ENCODE results near the gene PTPRCAP. TPM values are rescaled to one million over a fixed set of nuclear protein-coding genes. Genes with fewer than 3 reads are reported as not detected.

Gene PTPRCAP
- total and polyA plus RNA-seq, 4 donors, result 2.9 to 6.2 (median 4.5) TPM

GRCh38 chr11:67395555-67396258 is 41.8 kb downstream of the PTPRCAP start:
- no peak for DNase-seq (ENCODE audit: low spot score)
- TF ChIP-seq ATF3 (IDR thresholded peaks at IDR 0.05) (no peak), HNF4G (IDR thresholded peaks at IDR 0.05) (no peak), JUND (IDR thresholded peaks at IDR 0.05) (no peak), FOXA1 (IDR thresholded peaks at IDR 0.05) (no peak), CTCF (IDR thresholded peaks at IDR 0.05; ENCODE audit: low read depth, low read length, missing input control) (no peak), YY1 (IDR thresholded peaks at IDR 0.05) (no peak), SP1 (IDR thresholded peaks at IDR 0.05) (no peak), HNF4A (conservative IDR thresholded peaks at IDR 0.05) (no peak), RXRA (IDR thresholded peaks at IDR 0.05) (no peak), TAF1 (conservative IDR thresholded peaks at IDR 0.05) (no peak), NR2F2 (IDR thresholded peaks at IDR 0.05) (no peak), RAD21 (IDR thresholded peaks at IDR 0.05) (no peak), REST (IDR thresholded peaks at IDR 0.05) (no peak), EGR1 (IDR thresholded peaks at IDR 0.05; ENCODE audit: low read depth in 2 of 2) (no peak), ZBTB33 (IDR thresholded peaks at IDR 0.05) (no peak)
- Histone ChIP-seq H3K27ac (ENCODE audit: low read depth in 1 of 2, low read length in 2 of 2) (no peak overlapping the region), H3K9me3 (ENCODE audit: control insufficient read depth in 4 of 4, low read length in 3 of 4) (no peaks in the 10 kb centered on the region), H3K9ac (ENCODE audit: low read depth in 1 of 2, low read length in 2 of 2) (no peak overlapping the region), H3K27me3 (ENCODE audit: control insufficient read depth in 4 of 4, insufficient read depth in 4 of 4, low read length in 3 of 4) (no peaks in the 10 kb centered on the region), H3K4me1 (ENCODE audit: control insufficient read depth in 4 of 4, insufficient read depth in 4 of 4, low read length in 3 of 4) (peaks cover 5 to 40% (median 22%) of the 10 kb centered on the region in 4 donors), H3K36me3 (ENCODE audit: control insufficient read depth in 4 of 4, insufficient read depth in 3 of 4, low read depth in 1 of 4, low read length in 3 of 4) (peaks cover 20 to 36% (median 22%) of the 10 kb centered on the region in 4 donors), H3K4me3 (ENCODE audit: low read depth in 1 of 3, low read length in 3 of 3) (no peak overlapping the region)
- 90% methylated on average over 19 of the region's 19 CpGs for WGBS

GRCh38 chr11:67393990-67394389 is 43.5 kb downstream of the PTPRCAP start:
- H3K4me1 ChIP-seq (ENCODE audit: control insufficient read depth in 4 of 4, insufficient read depth in 4 of 4, low read length in 3 of 4), result peaks cover 0 to 28% (median 16%) of the 10 kb centered on the region in 4 donors
- no peak overlapping the region for H3K27ac ChIP-seq (ENCODE audit: low read depth in 1 of 2, low read length in 2 of 2)
- no peak for DNase-seq (ENCODE audit: low spot score)
- H3K36me3 ChIP-seq (ENCODE audit: control insufficient read depth in 4 of 4, insufficient read depth in 3 of 4, low read depth in 1 of 4, low read length in 3 of 4), result peaks cover 17 to 31% (median 18%) of the 10 kb centered on the region in 4 donors
- no peak overlapping the region for H3K4me3 ChIP-seq (ENCODE audit: low read depth in 1 of 3, low read length in 3 of 3)
- 86% methylated on average over 5 of the region's 5 CpGs for WGBS
- H3K27me3 ChIP-seq (ENCODE audit: control insufficient read depth in 4 of 4, insufficient read depth in 4 of 4, low read length in 3 of 4), result no peaks in the 10 kb centered on the region
- no peak overlapping the region for H3K9ac ChIP-seq (ENCODE audit: low read depth in 1 of 2, low read length in 2 of 2)
- TF ChIP-seq YY1 (IDR thresholded peaks at IDR 0.05) (no peak), TAF1 (conservative IDR thresholded peaks at IDR 0.05) (no peak), RXRA (IDR thresholded peaks at IDR 0.05) (no peak), EGR1 (IDR thresholded peaks at IDR 0.05; ENCODE audit: low read depth in 2 of 2) (no peak), MAX (IDR thresholded peaks at IDR 0.05) (no peak), ATF3 (IDR thresholded peaks at IDR 0.05) (no peak), FOXA2 (IDR thresholded peaks at IDR 0.05) (no peak), GABPA (IDR thresholded peaks at IDR 0.05 in 1 of 2, conservative IDR thresholded peaks at IDR 0.05 in 1 of 2) (no peak), HNF4A (conservative IDR thresholded peaks at IDR 0.05) (no peak), CTCF (IDR thresholded peaks at IDR 0.05; ENCODE audit: low read depth, low read length, missing input control) (no peak), RAD21 (IDR thresholded peaks at IDR 0.05) (no peak)
- H3K9me3 ChIP-seq (ENCODE audit: control insufficient read depth in 4 of 4, low read length in 3 of 4), result no peaks in the 10 kb centered on the region

All from liver (tissue), 9 donors.